GM12873 (cell line): ENCODE measurements around the gene AZGP1.

Source experiments
- CTCF ChIP-seq: IDR thresholded peaks from 2 replicates; pipeline ENCODE4 v1.5.1; 2012; ENCODE audit warnings: low read depth, mild to moderate bottlenecking, moderate library complexity, low read length, control low read depth; ENCODE audit not compliant: insufficient read depth; ENCODE audit errors: missing control alignments

Gene AZGP1

GRCh38 chr7:100007887-100008286 lies 32.1 kb upstream of the AZGP1 start:
- no peak for TF ChIP-seq CTCF

- no peak for TF ChIP-seq CTCF
Measured at GRCh38 chr7:100003711-100004661, 28.2 kb upstream of the AZGP1 start.

GRCh38 chr7:100000239-100000638 lies 24.4 kb upstream of the AZGP1 start:
- no peak for TF ChIP-seq CTCF

GRCh38 chr7:99997545-99998137 lies 21.8 kb upstream of the AZGP1 start:
- peak; percentile 21 for TF ChIP-seq CTCF

GRCh38 chr7:99996755-99997544 lies 21.1 kb upstream of the AZGP1 start:
- no peak for TF ChIP-seq CTCF

- TF ChIP-seq CTCF = no peak
Measured at GRCh38 chr7:99994819-99995218, 19.0 kb upstream of the AZGP1 start.
